CD4-positive, alpha-beta T cell treated with Interferon alpha-2 for 1 hour (primary cell): ENCODE data around the gene NTMT1.

ENCODE experiments used
- DNase-seq, 2 donors: peaks; one replicate each; pipeline ENCODE4 v3.0.0-alpha.2; 2020 to 2022

The NTMT1 gene

DNA sequence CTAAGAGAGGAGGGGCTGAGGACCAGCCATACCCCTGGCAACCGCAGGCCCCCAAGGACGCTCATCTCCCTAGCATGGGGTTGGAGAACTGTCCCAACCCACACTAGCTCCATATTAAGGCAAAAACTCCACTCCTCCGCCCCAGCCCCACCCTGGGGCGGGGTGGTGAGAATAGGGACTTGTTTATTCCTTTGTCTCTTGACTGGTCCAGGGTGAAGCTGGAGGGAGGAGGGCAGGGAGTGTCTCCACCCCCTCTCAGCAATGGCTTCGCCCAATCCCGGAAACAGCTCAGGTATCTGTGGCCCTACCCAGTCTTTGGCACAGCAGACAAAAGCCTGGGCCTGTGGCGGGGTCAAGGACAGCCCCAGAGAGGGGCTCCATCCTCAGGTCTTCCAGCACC lies 56.4 kb downstream of the NTMT1 start:
- DNase-seq = no peak

DNA sequence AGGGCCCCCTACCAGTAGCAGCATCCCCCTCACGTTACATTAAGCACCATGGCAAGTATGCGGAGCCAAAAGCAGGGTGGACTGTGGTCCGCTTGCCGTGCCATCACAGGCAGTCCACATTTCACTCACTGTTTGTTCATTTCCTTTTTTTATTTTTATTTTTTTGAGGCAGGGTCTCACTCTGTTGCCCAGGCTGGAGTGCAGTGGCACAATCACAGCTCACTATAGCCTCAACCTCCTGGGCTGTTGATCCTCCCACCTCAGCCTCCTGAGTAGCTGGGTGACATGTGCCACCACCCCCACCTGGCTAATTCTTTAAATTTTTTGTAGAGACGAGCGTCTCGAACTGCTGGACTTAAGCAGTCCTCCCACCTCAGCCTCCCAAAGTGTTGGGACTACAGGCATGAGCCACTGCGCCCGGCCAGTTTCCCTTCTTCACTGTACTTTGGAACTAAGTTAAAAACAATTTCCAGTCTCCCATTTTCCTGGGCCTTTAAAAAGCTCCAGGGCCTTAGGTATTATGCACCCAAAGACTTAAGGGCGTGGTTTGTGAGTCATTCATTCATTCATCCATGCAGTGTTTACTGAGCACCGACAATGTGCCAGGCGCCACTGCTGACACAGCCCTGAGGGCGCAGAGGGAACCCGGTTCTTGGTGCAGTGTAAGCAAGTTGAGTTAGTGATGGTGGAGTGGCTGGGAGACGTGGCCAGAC lies 59.4 kb downstream of the NTMT1 start:
- no peak for DNase-seq
